A549 (cell line): Measurements from ENCODE around the gene CLCN4. TPM values are rescaled to one million over a fixed set of nuclear protein-coding genes. Genes with fewer than 3 reads are reported as not detected.

ENCODE experiments used
- ATAC-seq, 2 experiments: fragments of 200-7000 bp in 1 of 2; fragments of >200 bp in 1 of 2; cut with Nextera tagmentation in 1 of 2; cut with Tn5 transposase in 1 of 2; 3 replicates each; pipeline versions ENCODE4 v1.8.0 to v1.9.1; 2018 to 2020; ENCODE audit warnings: mild to moderate bottlenecking in 1 of 2, moderate library complexity in 1 of 2
- CTCF ChIA-PET: fragments of 300-600 bp; sonication (Branson Sonifier 250); formaldehyde crosslinking; extraction: SDS; loops from one replicate; lab custom pipeline; 2021; ENCODE audit warnings: antibody characterized with exemption, inconsistent platforms; lab: Yijun Ruan, JAX
- POLR2A ChIA-PET: fragments of 350-600 bp; formaldehyde crosslinking; extraction: SDS; loops from one replicate; lab custom pipeline; 2021; ENCODE audit warnings: antibody characterized with exemption, inconsistent platforms; lab: Yijun Ruan, JAX
- DNase-seq, 2 experiments: peaks; one replicate each; pipeline versions ENCODE4 v3.0.0 to v3.0.0-alpha.2; 2011 to 2016; ENCODE audit warnings: low read depth in 1 of 2, low spot score in 1 of 2
- FAIRE-seq: peaks from 2 replicates; lab custom pipeline; 2011; peaks lifted over from hg19 to GRCh38; lab: Jason Lieb, UNC
- H3K27ac ChIP-seq, 2 experiments: fragments of >200 bp; sonication (Bioruptor Twin); formaldehyde crosslinking; 3 replicates each; pipeline ENCODE4 v1.5.1; 2016 to 2017
- H3K4me1 ChIP-seq: fragments of >200 bp; sonication (Bioruptor Twin); formaldehyde crosslinking; 3 replicates; pipeline ENCODE4 v1.6.1; 2016
- H3K4me2 ChIP-seq: fragments of >200 bp; sonication (Bioruptor Twin); formaldehyde crosslinking; 3 replicates; pipeline ENCODE4 v1.6.1; 2016
- H3K4me3 ChIP-seq: fragments of >200 bp; sonication (Bioruptor Twin); formaldehyde crosslinking; 3 replicates; pipeline ENCODE4 v1.5.1; 2016
- H3K9me3 ChIP-seq: fragments of >200 bp; sonication (Bioruptor Twin); formaldehyde crosslinking; 3 replicates; pipeline ENCODE4 v1.6.1; 2016
- CBX2 ChIP-seq: fragments of 200-600 bp; sonication (generic); IDR thresholded peaks from 2 replicates; pipeline ENCODE4 v1.6.1; 2016; ENCODE audit warnings: low read depth, mild to moderate bottlenecking, borderline replicate concordance
- CBX8 ChIP-seq: fragments of 200-600 bp; sonication (generic); IDR thresholded peaks from 2 replicates; pipeline ENCODE4 v1.6.1; 2016
- E2F6 ChIP-seq: IDR thresholded peaks from 2 replicates; pipeline ENCODE4 v1.6.1; 2012; ENCODE audit warnings: low read depth, borderline replicate concordance
- ESRRA ChIP-seq: fragments of 150-350 bp; IDR thresholded peaks from 2 replicates; pipeline ENCODE4 v1.6.1; 2014; ENCODE audit warnings: mild to moderate bottlenecking, low read length, borderline replicate concordance
- FOSL2 ChIP-seq, 2 experiments: fragments of 450-650 bp in 1 of 2; fragments of >200 bp in 1 of 2; sonication (Bioruptor Twin) in 1 of 2; formaldehyde crosslinking; IDR thresholded peaks; 2 replicates each; pipeline versions ENCODE4 v1.5.0 to v1.6.1; 2016 to 2020; ENCODE audit warnings: mild to moderate bottlenecking in 1 of 2, moderate library complexity in 1 of 2
- HDAC2 ChIP-seq: fragments of 200-600 bp; sonication (generic); IDR thresholded peaks from 2 replicates; pipeline ENCODE4 v1.6.1; 2016
- HEYL ChIP-seq: fragments of 250-450 bp; sonication (Bioruptor Pico); IDR thresholded peaks from 2 replicates; pipeline ENCODE4 v1.8.0; 2021; ENCODE audit warnings: mild to moderate bottlenecking, moderate library complexity
- HMGXB4 ChIP-seq: fragments of 250-450 bp; sonication (Bioruptor Pico); IDR thresholded peaks from 2 replicates; pipeline ENCODE4 v1.5.0; 2021; ENCODE audit warnings: mild to moderate bottlenecking, moderate library complexity, borderline replicate concordance
- HOXA7 ChIP-seq: fragments of 250-450 bp; sonication (Bioruptor Pico); IDR thresholded peaks from 2 replicates; pipeline ENCODE4 v1.5.0; 2020; ENCODE audit warnings: mild to moderate bottlenecking, moderate library complexity
- HOXB13 ChIP-seq: fragments of 250-450 bp; sonication (Bioruptor Pico); IDR thresholded peaks from 2 replicates; pipeline ENCODE4 v1.5.0; 2020; ENCODE audit warnings: low read depth, mild to moderate bottlenecking, moderate library complexity
- KDM5A ChIP-seq: fragments of 200-600 bp; sonication (generic); IDR thresholded peaks from 2 replicates; pipeline ENCODE4 v1.6.1; 2016; ENCODE audit warnings: antibody characterized with exemption, mild to moderate bottlenecking
- MAZ ChIP-seq: fragments of 150-350 bp; IDR thresholded peaks from 2 replicates; pipeline ENCODE4 v1.6.1; 2014; ENCODE audit warnings: antibody characterized with exemption, low read depth, low read length, borderline replicate concordance
- MYC ChIP-seq: IDR thresholded peaks from 2 replicates; pipeline ENCODE4 v1.6.1; 2012; ENCODE audit warnings: mild to moderate bottlenecking, inconsistent platforms, low read length, improper control_type of control experiment, borderline replicate concordance
- NFE2L2 ChIP-seq: fragments of 150-350 bp; conservative IDR thresholded peaks from 2 replicates; pipeline ENCODE4 v1.6.1; 2014; ENCODE audit warnings: low read length
- PBX3 ChIP-seq: IDR thresholded peaks from 2 replicates; pipeline ENCODE4 v1.6.1; 2012
- RAD21 ChIP-seq, 2 experiments: fragments of >200 bp in 1 of 2; sonication (Bioruptor Twin) in 1 of 2; formaldehyde crosslinking in 1 of 2; IDR thresholded peaks in 1 of 2; conservative IDR thresholded peaks in 1 of 2; 2 replicates in 1 of 2; 3 replicates in 1 of 2; pipeline ENCODE4 v1.6.1; 2012 to 2018; ENCODE audit warnings: inconsistent platforms in 1 of 2
- RCOR1 ChIP-seq: fragments of 150-350 bp; IDR thresholded peaks from 2 replicates; pipeline ENCODE4 v1.6.1; 2014; ENCODE audit warnings: antibody characterized with exemption, low read length, low read depth
- REST ChIP-seq: fragments of 200-600 bp; sonication (generic); IDR thresholded peaks from 2 replicates; pipeline ENCODE4 v1.6.1; 2016; ENCODE audit warnings: antibody characterized with exemption, mild to moderate bottlenecking, moderate library complexity
- SREBF2 ChIP-seq: fragments of 450-650 bp; IDR thresholded peaks from 2 replicates; pipeline ENCODE4 v1.6.1; 2014; ENCODE audit warnings: mild to moderate bottlenecking, moderate library complexity
- TP53 ChIP-seq: fragments of 250-450 bp; sonication (Bioruptor Pico); IDR thresholded peaks from 2 replicates; pipeline ENCODE4 v1.5.0; 2021; ENCODE audit warnings: mild to moderate bottlenecking, moderate library complexity
- USF2 ChIP-seq: fragments of 450-650 bp; IDR thresholded peaks from 2 replicates; pipeline ENCODE4 v1.6.1; 2014; ENCODE audit warnings: antibody characterized with exemption
- ZC3H11A ChIP-seq: fragments of 450-650 bp; IDR thresholded peaks from 2 replicates; pipeline ENCODE4 v1.6.1; 2014; ENCODE audit warnings: antibody characterized with exemption, mild to moderate bottlenecking
- WGBS: methylation state at CpG from one replicate; pipeline ENCODE4 v1.1.6; 2017; ENCODE audit errors: missing lambda C conversion rate; 5-methylcytosine and 5-hydroxymethylcytosine counted together
- polyA plus RNA-seq, 4 experiments: library from polyadenylated mRNA; depleted of rRNA in 3 of 4; stranded (reverse); fragments of >200 nt; fragmentation: RNase III in 1 of 4; extraction: RNeasy Plus Mini Kit Qiagen cat#74134 plus additional on column Dnase treatment in 1 of 4; gene quantifications; 2 replicates in 3 of 4; 3 replicates in 1 of 4; pipeline ENCODE4 v1.2.3, GENCODE V29; 2011 to 2017

The CLCN4 gene
- polyA plus RNA-seq, 2 of the 4 experiments (the other 2 are of a cell fraction), result 2.8 to 4.7 TPM

- CTCF ChIA-PET, result interaction anchor here (2.3 kb wide), 1 partner anchor 19 kb away, joined by 12 read pairs; no protein-coding TSS in a partner anchor
- POLR2A ChIA-PET, result no interaction called here
- TF ChIP-seq HOXA7 (CRISPR knock-in tag) (no peak), HMGXB4 (CRISPR knock-in tag) (no peak), PBX3 (no peak), FOSL2 (IDR thresholded peaks at IDR 0.05) (no peak), FOSL2 (CRISPR knock-in tag; IDR thresholded peaks at IDR 0.05) (no peak), MYC (no peak), HOXB13 (CRISPR knock-in tag) (no peak), TP53 (CRISPR knock-in tag) (no peak), HDAC2 (no peak), CBX2 (no peak), MAZ (no peak), CBX8 (no peak), E2F6 (no peak), ZC3H11A (no peak), REST (no peak)
- no peak overlapping the region for H3K4me2 ChIP-seq
- no peaks in the 10 kb centered on the region for H3K9me3 ChIP-seq
- DNase-seq (no peak), FAIRE-seq (no peak), ATAC-seq (no peak)
- H3K4me1 ChIP-seq, result 0 out of 3 replicates have a peak, but pooled peaks cover 6% of the 10 kb centered on the region
- H3K4me3 ChIP-seq, result no peak overlapping the region
- no peak overlapping the region for H3K27ac ChIP-seq
- 81% methylated on average over 5 of the region's 5 CpGs for WGBS
Observed at GRCh38 chrX:10171249-10171648, 14.5 kb downstream of the CLCN4 start.

GRCh38 chrX:10172877-10173276 is 16.1 kb downstream of the CLCN4 start:
- no peak overlapping the region for H3K4me3 ChIP-seq
- WGBS, result 84% methylated on average over 11 of the region's 11 CpGs
- POLR2A ChIA-PET, result no interaction called here
- H3K27ac ChIP-seq, result no peak overlapping the region
- H3K4me1 ChIP-seq, result 0 out of 3 replicates have a peak, but pooled peaks cover 6% of the 10 kb centered on the region
- no peaks in the 10 kb centered on the region for H3K9me3 ChIP-seq
- no peak for DNase-seq
- no peak for FAIRE-seq
- ATAC-seq, result no peak
- TF ChIP-seq HOXA7 (CRISPR knock-in tag), result no peak
- TF ChIP-seq ESRRA, result no peak
- no peak for TF ChIP-seq MAZ
- no peak for TF ChIP-seq USF2
- no peak for TF ChIP-seq KDM5A
- no peak for TF ChIP-seq NFE2L2
- no peak for TF ChIP-seq RAD21 (conservative IDR thresholded peaks at IDR 0.05 in 1 of 2, IDR thresholded peaks at IDR 0.05 in 1 of 2)
- no peak for TF ChIP-seq RCOR1
- no peak for TF ChIP-seq HEYL (CRISPR knock-in tag)
- no peak for TF ChIP-seq SREBF2
- no peak overlapping the region for H3K4me2 ChIP-seq
- CTCF ChIA-PET, result interaction anchor here (0.6 kb wide), 2 partner anchors 201 to 1428 kb away, joined by 3 read pairs; no protein-coding TSS in a partner anchor
